ENCODE data around the gene TSPAN15. TPM values are rescaled to one million over a fixed set of nuclear protein-coding genes. Genes with fewer than 3 reads are reported as not detected.

Gene TSPAN15
- total RNA-seq, 6 experiments from 2014 or later: 2.3 to 8.3 (median 3.3) TPM

GRCh38 chr10:69508738-69509340 is 57.6 kb downstream of the TSPAN15 start:
- Histone ChIP-seq H3K36me3 (no peaks in the 10 kb centered on the region), H3K27me3 (no peaks in the 10 kb centered on the region), H3K27ac (no peak overlapping the region), H3K9me3 (no peaks in the 10 kb centered on the region), H3K4me1 (no peaks in the 10 kb centered on the region), H3K4me3 (no peak overlapping the region)
- ATAC-seq: no peak
- intact Hi-C loops (cut with DNase I): no loop called here
- DNase-seq: no peak
- WGBS (ENCODE audit: insufficient coverage, low coverage, low lambda C conversion rate, missing lambda C conversion rate): 96% methylated on average over 2 of the region's 7 CpGs
- no peak for TF ChIP-seq CTCF (IDR thresholded peaks at IDR 0.05)

DNA sequence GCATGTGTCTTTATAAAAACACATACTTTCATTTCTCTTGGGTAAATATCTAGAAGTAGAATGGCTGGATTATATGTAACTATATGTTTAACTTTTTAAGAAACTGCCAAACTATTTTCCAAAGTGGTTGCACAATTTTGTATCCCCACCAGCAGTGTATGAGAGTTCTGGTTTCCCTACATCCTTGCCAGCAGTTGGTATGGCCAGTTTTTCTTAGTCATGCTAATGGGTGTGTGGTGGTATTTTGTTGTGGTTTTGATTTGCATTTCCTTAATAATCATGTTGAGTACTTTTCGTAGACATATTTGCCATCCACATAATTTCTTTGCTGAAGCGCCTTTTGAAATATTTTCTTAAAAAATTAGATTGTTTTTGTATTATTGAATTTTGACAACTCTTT is 61.6 kb downstream of the TSPAN15 start:
- intact Hi-C loops (cut with DNase I): loop anchor here in 1 of 2 donors (10.0 kb wide), 1 partner anchor 202 kb away; no protein-coding TSS in a partner anchor
- Histone ChIP-seq H3K4me1 (no peaks in the 10 kb centered on the region), H3K27ac (no peak overlapping the region), H3K36me3 (no peaks in the 10 kb centered on the region), H3K9me3 (no peaks in the 10 kb centered on the region), H3K27me3 (no peaks in the 10 kb centered on the region), H3K4me3 (no peak overlapping the region)
- 14% methylated on average over 2 of the region's 2 CpGs for WGBS (ENCODE audit: insufficient coverage, low coverage, low lambda C conversion rate, missing lambda C conversion rate)
- ATAC-seq (no peak), DNase-seq (no peak)
- no peak for TF ChIP-seq POLR2A (IDR thresholded peaks at IDR 0.05)

DNA sequence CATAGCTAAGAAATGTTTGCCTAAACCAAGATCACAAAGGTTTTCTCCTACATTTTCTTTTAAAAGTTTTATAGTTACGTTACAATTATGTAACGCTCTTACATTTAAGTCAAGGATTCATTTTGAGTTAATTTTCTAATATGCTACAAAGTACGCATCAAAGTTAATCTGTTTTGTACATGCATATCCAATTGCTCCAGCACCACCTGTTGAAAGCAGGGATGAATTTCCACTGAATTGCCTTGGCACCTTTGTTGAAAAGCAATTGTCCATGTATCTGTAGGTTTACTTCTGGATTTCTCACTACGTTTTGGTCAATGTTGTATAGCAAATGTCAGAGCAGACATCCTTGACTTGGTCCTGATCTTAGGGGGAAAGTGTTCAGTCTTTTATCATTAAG is 62.4 kb downstream of the TSPAN15 start:
- intact Hi-C loops (cut with DNase I): loop anchor here in 1 of 2 donors (10.0 kb wide), 1 partner anchor 201 kb away; no protein-coding TSS in a partner anchor
- no peaks in the 10 kb centered on the region for H3K27me3 ChIP-seq
- no peaks in the 10 kb centered on the region for H3K9me3 ChIP-seq
- DNase-seq (no peak), ATAC-seq (no peak)
- TF ChIP-seq POLR2A (IDR thresholded peaks at IDR 0.05) (no peak), CTCF (IDR thresholded peaks at IDR 0.05) (no peak)
- H3K27ac ChIP-seq: no peak overlapping the region
- no peaks in the 10 kb centered on the region for H3K36me3 ChIP-seq
- no peaks in the 10 kb centered on the region for H3K4me1 ChIP-seq
- no peak overlapping the region for H3K4me3 ChIP-seq
- 58% methylated on average over 4 of the region's 4 CpGs for WGBS (ENCODE audit: insufficient coverage, low coverage, low lambda C conversion rate, missing lambda C conversion rate)

DNA sequence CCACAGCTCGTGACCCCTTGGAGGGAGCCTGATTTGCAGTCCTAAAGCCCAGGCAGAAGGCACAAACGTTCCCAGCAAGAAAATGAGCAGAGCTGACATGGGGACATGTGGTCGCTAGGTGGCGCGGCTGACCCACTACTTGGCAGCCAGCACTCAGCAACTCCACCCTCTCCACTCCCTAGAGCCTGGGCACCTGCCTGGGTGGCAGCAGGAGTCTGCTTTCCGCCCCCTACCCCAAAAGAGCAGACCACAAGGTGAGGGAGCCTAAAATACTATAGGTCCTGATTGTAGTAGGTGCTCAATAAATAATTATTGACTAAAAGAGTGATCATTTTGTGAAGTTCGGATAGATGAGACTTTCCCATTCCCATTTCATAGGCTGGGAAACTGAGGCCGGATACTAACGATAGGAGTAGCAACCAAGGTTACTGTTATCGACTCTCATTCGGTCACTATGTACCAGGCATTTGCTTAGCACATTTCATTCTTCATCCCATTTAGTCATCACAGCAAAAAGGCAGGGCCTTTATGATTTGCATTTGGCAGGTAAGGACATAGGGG is 64.5 kb downstream of the TSPAN15 start:
- Histone ChIP-seq H3K27ac (no peak overlapping the region), H3K9me3 (no peaks in the 10 kb centered on the region), H3K4me3 (no peak overlapping the region), H3K4me1 (no peaks in the 10 kb centered on the region), H3K36me3 (no peaks in the 10 kb centered on the region), H3K27me3 (no peaks in the 10 kb centered on the region)
- 22% methylated on average over 11 of the region's 11 CpGs for WGBS (ENCODE audit: insufficient coverage, low coverage, low lambda C conversion rate, missing lambda C conversion rate)
- TF ChIP-seq POLR2A (IDR thresholded peaks at IDR 0.05) (no peak), CTCF (IDR thresholded peaks at IDR 0.05) (peak; percentile 84 to 88 (median 86))
- peak; percentile 96 to 99 (median 98) for ATAC-seq
- intact Hi-C loops (cut with DNase I): loop anchor here (2.0 to 10.0 kb wide), 3 partner anchors 122 to 199 kb away; no protein-coding TSS in a partner anchor
- DNase-seq: peak; percentile 77 to 80 (median 77)

DNA sequence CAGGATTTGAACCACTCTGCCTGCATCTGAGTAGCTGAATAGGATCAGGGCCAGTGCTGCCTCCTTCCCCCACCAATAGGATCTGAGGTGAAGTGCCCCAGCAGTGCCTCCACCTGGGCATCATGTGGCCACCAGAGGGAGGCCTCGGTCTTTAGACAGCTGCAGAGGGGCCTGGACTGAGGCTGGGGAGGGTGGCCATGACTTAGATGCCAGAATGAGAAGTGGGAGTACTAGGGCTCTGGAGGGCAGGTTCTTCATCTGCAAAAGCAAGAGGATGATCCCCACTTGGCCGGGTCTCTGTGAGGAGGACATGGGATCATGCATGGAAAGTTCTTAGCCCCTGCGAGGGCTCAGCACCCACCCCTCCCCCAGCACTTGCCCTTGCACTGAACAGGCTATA is 65.1 kb downstream of the TSPAN15 start:
- TF ChIP-seq CTCF (IDR thresholded peaks at IDR 0.05): no peak
- no peak for TF ChIP-seq POLR2A (IDR thresholded peaks at IDR 0.05)
- ATAC-seq: peak; percentile 35 to 48 (median 44)
- intact Hi-C loops (cut with DNase I): loop anchor here (2.0 to 10.0 kb wide), 3 partner anchors 121 to 198 kb away; no protein-coding TSS in a partner anchor
- WGBS (ENCODE audit: insufficient coverage, low coverage, low lambda C conversion rate, missing lambda C conversion rate): 7% methylated on average over 2 of the region's 3 CpGs
- Histone ChIP-seq H3K36me3 (no peaks in the 10 kb centered on the region), H3K9me3 (no peaks in the 10 kb centered on the region), H3K27me3 (no peaks in the 10 kb centered on the region), H3K4me3 (no peak overlapping the region), H3K27ac (no peak overlapping the region), H3K4me1 (no peaks in the 10 kb centered on the region)
- no peak for DNase-seq

Measured in right lobe of liver (tissue), 6 donors.